Astrocyte of the spinal cord (primary cell): ENCODE measurements around the gene RPS6KA2.

Experiments
- DNase-seq: peaks from one replicate; pipeline ENCODE4 v3.0.0; 2011; ENCODE audit warnings: low read depth, low spot score
- H3K4me3 ChIP-seq: 2 replicates; pipeline ENCODE4 v1.5.1; 2011; ENCODE audit warnings: low read depth, mild to moderate bottlenecking, low read length, moderate library complexity
- CTCF ChIP-seq: IDR thresholded peaks from 2 replicates; pipeline ENCODE4 v1.5.1; 2012; ENCODE audit warnings: low read depth, mild to moderate bottlenecking, low read length, inconsistent platforms
- in situ Hi-C: cut with HindIII; loops from 2 replicates; pipeline ENCODE4 v1.10.0; 2017; ENCODE audit warnings: low sequenced_read_pairs

The RPS6KA2 gene

GRCh38 chr6:166644681-166645080 is 17.6 kb upstream of the RPS6KA2 start:
- in situ Hi-C loops: no loop called here
- no peak for TF ChIP-seq CTCF
- no peak overlapping the region for H3K4me3 ChIP-seq
- DNase-seq: no peak

- in situ Hi-C loops: no loop called here
- no peak for TF ChIP-seq CTCF
- no peak for DNase-seq
- H3K4me3 ChIP-seq: no peak overlapping the region
Observed at GRCh38 chr6:166643891-166644590, 17.0 kb upstream of the RPS6KA2 start.

- TF ChIP-seq CTCF: no peak
- no peak for DNase-seq
- in situ Hi-C loops: no loop called here
- H3K4me3 ChIP-seq: no peak overlapping the region
Observed at GRCh38 chr6:166642646-166643045, 15.6 kb upstream of the RPS6KA2 start.

GRCh38 chr6:166640342-166641043 is 13.4 kb upstream of the RPS6KA2 start:
- TF ChIP-seq CTCF: no peak
- in situ Hi-C loops: no loop called here
- H3K4me3 ChIP-seq: no peak overlapping the region
- peak; percentile 17 for DNase-seq

- DNase-seq: no peak
- no peak overlapping the region for H3K4me3 ChIP-seq
- TF ChIP-seq CTCF: no peak
- in situ Hi-C loops: no loop called here
Observed at GRCh38 chr6:166639921-166640320, 12.9 kb upstream of the RPS6KA2 start.

- DNase-seq: no peak
- H3K4me3 ChIP-seq: no peak overlapping the region
- in situ Hi-C loops: no loop called here
- no peak for TF ChIP-seq CTCF
Observed at GRCh38 chr6:166638573-166638964, 11.5 kb upstream of the RPS6KA2 start.
